Neural cell (in vitro differentiated cells): ENCODE data around the gene ATF7IP2.

Experiments used
- EZH2 ChIP-seq: fragments of 200-600, 300-800 bp; shearing (Covaris generic), sonication (generic); IDR thresholded peaks from 2 replicates; pipeline ENCODE4 v1.6.1; 2014; ENCODE audit warnings: antibody characterized with exemption, low read length, borderline replicate concordance, mild to moderate bottlenecking; ENCODE audit not compliant: insufficient read depth, poor library complexity, severe bottlenecking
- MXI1 ChIP-seq: fragments of 450-650 bp; conservative IDR thresholded peaks from 2 replicates; pipeline ENCODE4 v1.6.1; 2014; ENCODE audit warnings: antibody characterized with exemption, mild to moderate bottlenecking; ENCODE audit not compliant: poor library complexity, severe bottlenecking
- POLR2AphosphoS5 ChIP-seq: IDR thresholded peaks from 2 replicates; pipeline ENCODE4 v1.6.1; 2012
- RAD21 ChIP-seq: fragments of 450-650 bp; conservative IDR thresholded peaks from 2 replicates; pipeline ENCODE4 v1.6.1; 2014; ENCODE audit warnings: antibody characterized with exemption, mild to moderate bottlenecking, moderate library complexity
- SMC3 ChIP-seq: fragments of 450-650 bp; conservative IDR thresholded peaks from 2 replicates; pipeline ENCODE4 v1.6.1; 2014; ENCODE audit warnings: antibody characterized with exemption, mild to moderate bottlenecking, moderate library complexity; ENCODE audit not compliant: poor library complexity
- TF ChIP-seq, protein P1 (sequence below): fragments of 450-650 bp; IDR thresholded peaks from 2 replicates; pipeline ENCODE4 v1.5.1; 2014; ENCODE audit warnings: antibody characterized with exemption, mild to moderate bottlenecking, moderate library complexity; ENCODE audit not compliant: poor library complexity, severe bottlenecking
- TF ChIP-seq, protein P2 (sequence below): IDR thresholded peaks from 2 replicates; pipeline ENCODE4 v1.6.1; 2012; ENCODE audit warnings: borderline replicate concordance

DNA sequence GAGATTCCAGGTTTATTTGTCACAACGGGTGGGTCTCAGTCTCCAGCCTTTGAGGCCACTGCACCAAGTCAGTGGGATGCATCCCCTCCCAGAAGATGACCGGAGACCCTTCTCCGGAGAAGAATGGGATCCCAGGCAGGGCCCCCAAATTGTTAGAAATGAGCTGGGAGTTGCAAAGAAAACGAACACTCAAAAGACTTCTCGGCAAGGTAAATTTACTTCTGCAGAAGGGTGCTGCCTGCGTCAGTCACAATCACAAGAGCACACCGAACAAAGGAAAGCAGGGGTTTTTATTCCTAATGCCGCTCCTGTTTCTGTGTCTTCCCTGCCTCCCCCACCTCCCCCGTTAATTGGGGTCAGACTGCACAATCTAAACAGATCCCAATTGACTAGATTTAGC is 61.4 kb downstream of the ATF7IP2 start:
- TF ChIP-seq, protein P1, sequence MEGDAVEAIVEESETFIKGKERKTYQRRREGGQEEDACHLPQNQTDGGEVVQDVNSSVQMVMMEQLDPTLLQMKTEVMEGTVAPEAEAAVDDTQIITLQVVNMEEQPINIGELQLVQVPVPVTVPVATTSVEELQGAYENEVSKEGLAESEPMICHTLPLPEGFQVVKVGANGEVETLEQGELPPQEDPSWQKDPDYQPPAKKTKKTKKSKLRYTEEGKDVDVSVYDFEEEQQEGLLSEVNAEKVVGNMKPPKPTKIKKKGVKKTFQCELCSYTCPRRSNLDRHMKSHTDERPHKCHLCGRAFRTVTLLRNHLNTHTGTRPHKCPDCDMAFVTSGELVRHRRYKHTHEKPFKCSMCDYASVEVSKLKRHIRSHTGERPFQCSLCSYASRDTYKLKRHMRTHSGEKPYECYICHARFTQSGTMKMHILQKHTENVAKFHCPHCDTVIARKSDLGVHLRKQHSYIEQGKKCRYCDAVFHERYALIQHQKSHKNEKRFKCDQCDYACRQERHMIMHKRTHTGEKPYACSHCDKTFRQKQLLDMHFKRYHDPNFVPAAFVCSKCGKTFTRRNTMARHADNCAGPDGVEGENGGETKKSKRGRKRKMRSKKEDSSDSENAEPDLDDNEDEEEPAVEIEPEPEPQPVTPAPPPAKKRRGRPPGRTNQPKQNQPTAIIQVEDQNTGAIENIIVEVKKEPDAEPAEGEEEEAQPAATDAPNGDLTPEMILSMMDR = no peak
- TF ChIP-seq EZH2 (no peak), RAD21 (no peak), SMC3 (no peak), MXI1 (no peak), POLR2AphosphoS5 (no peak)
- TF ChIP-seq, protein P2, sequence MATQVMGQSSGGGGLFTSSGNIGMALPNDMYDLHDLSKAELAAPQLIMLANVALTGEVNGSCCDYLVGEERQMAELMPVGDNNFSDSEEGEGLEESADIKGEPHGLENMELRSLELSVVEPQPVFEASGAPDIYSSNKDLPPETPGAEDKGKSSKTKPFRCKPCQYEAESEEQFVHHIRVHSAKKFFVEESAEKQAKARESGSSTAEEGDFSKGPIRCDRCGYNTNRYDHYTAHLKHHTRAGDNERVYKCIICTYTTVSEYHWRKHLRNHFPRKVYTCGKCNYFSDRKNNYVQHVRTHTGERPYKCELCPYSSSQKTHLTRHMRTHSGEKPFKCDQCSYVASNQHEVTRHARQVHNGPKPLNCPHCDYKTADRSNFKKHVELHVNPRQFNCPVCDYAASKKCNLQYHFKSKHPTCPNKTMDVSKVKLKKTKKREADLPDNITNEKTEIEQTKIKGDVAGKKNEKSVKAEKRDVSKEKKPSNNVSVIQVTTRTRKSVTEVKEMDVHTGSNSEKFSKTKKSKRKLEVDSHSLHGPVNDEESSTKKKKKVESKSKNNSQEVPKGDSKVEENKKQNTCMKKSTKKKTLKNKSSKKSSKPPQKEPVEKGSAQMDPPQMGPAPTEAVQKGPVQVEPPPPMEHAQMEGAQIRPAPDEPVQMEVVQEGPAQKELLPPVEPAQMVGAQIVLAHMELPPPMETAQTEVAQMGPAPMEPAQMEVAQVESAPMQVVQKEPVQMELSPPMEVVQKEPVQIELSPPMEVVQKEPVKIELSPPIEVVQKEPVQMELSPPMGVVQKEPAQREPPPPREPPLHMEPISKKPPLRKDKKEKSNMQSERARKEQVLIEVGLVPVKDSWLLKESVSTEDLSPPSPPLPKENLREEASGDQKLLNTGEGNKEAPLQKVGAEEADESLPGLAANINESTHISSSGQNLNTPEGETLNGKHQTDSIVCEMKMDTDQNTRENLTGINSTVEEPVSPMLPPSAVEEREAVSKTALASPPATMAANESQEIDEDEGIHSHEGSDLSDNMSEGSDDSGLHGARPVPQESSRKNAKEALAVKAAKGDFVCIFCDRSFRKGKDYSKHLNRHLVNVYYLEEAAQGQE = no peak
